Pulmonary artery endothelial cell (primary cell): Measurements from ENCODE around the gene FAM222A. TPM values are rescaled to one million over a fixed set of nuclear protein-coding genes. Genes with fewer than 3 reads are reported as not detected.

ENCODE experiments used
- DNase-seq: peaks from one replicate; pipeline ENCODE4 v3.0.0-alpha.2; 2011; ENCODE audit warnings: low read depth, low spot score
- total RNA-seq: library from RNA; depleted of rRNA; stranded (reverse); fragments of >200 nt; gene quantifications from 2 replicates; pipeline ENCODE4 v1.2.3, GENCODE V29; 2014

FAM222A gene
- total RNA-seq, 1 donor from 2014 or later, result 0.26 TPM

GRCh38 chr12:109710747-109711595 is 2.7 kb upstream of the FAM222A start:
- DNase-seq, result no peak

DNA sequence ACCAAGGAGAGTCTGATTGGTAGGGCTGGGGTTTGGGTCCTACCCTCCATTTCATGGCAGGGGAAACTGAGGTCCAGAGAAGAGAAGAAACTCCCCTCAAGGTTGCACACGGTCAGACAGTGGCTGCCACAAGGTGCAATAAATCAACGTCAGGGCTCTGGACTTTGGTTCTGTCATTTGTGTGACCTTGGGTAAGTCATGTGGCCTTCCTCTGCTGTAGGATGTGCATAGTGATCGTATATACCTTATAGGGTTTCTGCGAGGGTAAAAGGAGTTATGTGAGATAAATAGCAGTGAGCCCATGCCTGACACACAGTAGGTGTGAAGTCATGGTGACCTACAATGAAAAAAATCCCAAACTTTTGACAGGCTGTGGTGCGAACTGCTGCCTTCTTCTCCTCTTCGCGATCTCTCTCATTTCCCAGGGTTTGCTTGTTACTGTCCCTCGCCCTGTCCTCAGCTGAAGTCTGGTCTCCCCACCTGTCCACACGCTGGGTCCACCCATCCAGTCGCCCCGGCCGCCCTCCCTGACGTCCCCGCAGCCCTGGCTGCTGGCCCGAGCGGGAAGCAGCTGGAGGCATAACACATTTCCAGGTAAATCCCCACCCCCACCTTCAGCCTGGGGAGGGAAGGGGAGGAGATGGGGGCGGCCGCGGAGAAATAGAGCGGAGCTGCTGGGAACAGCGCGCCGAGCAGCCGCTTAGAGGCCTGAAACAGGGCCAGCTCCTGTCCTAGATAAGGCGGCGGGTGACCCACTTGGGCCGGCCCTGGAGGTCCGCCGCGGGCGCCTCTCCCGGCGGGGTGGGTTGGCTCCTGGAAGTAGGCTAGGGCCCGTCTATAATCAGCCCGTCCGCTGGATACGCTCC is 1.8 kb upstream of the FAM222A start:
- DNase-seq, result no peak

DNA sequence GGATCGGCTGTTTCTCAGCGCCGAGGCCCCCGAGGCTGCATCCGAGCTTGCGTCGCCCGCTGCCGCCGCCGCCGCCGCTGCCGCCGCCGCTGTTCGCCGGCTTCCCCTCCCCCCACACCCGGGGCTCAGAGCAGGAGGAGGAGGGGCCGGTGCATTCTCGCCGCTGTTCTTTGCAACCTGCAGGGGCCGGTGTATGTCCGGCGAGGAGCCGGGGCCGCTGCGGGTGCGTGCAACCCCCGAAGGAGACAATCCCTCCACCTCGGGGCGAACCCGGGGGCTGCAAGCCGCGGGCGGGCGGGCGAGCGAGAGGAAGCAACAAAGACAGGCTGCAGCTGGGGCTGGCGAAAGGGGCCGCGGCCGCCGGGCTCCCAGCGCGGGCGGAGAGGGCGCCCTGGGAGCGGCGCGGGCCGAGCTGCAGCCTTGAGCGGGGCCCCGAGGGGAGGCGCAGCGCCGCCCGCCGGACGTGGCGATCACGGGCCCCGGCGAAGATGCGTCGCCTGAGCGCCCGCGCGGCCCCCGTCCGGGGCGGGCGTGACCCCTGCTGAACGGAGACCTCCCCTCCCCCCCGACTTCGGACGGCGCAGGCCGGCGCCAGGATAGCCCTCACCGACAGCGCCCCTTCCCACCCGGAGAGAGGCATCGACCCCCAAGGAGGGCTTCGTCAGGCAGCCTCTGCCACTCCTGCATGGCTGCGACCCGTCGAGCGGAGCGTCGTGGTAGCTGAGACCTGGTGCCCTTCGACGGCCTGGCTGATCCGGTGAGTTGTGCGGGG is 702 bp downstream of the FAM222A start:
- no peak for DNase-seq

DNA sequence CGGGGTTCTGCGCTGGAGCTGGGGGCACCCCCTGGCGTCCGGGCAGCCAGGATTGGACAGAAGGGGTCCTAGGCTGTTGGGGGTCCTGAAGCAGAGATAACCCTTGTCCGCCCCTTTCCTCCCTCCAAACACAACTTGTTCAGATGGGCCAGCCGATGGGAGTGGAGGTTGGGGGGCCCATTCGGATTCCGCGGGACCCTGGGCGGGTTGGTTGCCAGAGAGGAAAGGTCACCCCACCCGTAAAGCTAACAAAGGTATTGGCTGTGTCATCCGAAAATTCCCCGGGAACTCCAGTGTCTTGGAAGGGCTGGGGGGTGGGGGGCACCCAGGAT is 1.3 kb downstream of the FAM222A start:
- no peak for DNase-seq

DNA sequence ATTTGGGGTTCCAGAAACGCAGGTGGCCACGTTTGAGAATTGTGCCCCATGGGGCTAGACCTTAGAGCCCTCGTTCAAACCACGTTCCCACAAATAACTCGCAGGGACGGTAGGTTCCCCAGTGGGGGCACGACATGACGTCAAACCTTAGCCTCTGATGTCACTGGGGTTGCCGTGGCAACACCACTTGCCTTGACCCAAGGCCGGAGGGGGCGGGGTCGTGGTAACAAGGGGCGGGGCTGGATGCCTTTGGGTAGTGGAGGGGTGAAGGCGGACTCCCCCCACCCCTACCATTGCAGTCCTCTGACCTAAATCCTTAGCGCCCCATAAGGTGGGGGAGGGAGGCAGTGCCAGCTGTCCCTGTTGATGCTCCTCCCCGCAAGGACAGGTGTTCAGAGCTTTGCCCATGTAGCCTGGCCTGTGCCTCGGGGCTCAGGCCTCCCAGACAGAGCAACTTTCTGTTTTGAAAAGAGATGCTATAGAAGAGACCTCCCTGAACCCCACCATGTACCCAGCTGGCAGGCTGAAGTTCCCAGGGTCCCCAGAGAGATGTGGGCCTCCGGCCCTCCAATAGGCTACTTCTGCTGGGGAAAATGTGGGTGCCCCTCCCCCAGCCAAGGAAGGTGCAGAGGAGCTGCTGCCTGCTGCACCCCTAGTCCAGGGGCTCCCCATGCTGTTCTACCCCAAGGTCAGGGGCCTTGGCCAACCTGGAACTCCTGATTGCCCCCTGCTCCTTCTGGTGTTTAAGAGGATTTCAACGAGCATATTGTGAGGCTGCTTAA is 1.9 kb downstream of the FAM222A start:
- DNase-seq, result no peak

GRCh38 chr12:109716092-109716479 is 2.5 kb downstream of the FAM222A start:
- no peak for DNase-seq

DNA sequence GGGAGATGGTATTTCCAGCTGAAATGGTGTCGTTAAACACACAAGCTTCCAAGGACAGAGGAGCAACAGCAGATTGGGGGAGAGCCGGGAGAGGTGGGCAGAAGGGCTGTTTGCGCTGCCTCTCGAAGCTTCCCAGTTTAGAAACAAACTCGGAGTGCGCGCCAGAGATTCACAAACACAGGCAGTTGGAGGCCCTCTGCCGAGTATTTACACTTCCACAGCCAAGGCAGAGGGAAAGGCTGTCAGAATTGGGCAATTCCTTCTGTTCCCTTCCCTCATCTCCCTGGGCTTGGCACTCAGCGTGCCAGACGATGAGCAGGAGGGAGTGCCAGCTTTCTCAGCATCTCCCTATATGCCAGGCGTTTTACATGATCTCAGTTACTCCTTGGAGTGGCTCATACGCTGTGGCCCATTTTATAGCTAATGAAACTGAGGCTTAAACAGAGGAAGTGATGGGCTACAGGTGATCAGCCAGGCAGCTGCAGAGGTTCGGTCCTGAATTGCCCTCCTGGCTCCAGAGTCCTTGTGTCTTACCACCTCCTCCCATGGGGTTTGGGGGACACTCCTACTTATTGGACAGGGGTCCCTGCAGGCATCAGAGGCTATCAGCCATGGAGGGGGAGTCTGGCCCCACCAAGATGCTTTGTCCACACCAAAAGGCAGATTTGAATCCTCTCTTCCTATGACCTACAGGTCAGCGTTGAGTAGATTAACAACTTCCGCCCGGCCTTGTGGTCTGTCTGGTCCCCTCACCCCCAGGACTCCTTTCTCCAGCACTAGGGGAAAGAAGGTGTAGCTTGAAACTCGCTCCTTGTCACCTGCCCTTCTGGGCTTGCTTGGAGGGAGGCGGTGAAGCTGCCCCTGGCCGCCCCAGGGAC is 3.1 kb downstream of the FAM222A start:
- no peak for DNase-seq

DNA sequence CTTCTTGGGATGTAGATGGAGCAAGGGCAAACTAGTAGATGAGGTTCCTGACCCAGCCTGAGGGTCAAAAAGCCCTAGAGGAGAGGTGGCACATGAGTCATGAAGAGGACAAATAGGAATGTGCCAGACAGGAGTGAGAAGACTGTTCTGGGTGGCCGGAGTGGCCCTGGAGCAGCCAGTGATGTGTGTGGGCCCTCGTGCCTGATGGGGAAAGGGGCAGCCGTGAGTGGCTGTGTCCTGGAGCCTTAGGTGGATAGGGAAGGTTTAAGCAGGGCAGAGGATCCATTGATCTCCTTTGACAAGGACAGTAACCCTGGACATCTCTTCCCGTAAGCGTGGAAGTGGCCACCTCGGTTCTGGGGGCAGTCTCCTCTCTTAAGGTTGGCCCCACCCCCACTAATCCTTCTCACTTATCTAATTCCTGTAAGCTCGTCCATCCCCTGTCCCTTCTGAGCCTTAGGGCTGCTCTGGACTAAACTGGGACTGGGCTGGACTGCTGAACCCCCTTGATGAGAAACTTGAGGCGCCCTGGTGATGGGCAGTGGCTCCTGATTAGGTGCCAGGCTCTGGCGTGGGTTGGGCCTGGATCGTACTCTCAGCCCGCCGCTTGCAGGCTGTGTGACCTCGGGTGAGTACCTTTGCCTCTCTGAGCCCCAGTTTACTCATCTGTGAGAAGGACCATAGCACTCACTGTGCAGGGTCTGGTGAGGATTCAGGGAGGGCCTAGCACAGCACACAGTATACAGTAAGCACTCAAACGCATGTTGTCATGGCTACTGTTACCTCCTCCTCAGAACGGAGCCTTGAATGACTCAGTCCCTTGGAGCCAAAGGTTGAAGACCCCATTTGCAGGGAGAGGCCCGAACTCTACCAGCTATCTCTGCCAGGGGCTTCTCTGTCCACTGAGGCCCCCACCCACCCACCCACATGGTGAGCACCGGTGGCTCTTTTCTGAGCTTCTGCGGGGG is 4.0 kb downstream of the FAM222A start:
- no peak for DNase-seq

DNA sequence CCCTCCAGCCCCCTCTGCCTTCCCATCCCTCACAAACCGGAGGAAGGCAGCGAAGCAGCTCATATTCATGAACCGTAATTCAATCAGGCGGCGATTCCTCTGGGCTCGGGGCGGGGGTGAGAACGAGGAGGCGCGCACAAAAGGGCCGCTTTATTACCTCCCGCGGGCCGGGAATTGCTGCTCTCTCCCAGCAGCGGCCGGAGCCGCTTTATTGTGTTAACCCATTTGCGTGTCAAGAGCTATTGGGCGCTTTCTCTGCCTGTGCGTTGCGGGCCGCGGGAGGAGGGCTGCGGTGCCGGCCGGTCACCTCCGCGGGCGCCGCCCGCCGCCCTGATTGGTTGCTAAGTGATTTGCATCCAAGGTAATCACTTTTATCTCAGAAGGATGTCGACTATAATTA is 4.8 kb downstream of the FAM222A start:
- no peak for DNase-seq

GRCh38 chr12:109719123-109720022 is 5.7 kb downstream of the FAM222A start:
- no peak for DNase-seq

DNA sequence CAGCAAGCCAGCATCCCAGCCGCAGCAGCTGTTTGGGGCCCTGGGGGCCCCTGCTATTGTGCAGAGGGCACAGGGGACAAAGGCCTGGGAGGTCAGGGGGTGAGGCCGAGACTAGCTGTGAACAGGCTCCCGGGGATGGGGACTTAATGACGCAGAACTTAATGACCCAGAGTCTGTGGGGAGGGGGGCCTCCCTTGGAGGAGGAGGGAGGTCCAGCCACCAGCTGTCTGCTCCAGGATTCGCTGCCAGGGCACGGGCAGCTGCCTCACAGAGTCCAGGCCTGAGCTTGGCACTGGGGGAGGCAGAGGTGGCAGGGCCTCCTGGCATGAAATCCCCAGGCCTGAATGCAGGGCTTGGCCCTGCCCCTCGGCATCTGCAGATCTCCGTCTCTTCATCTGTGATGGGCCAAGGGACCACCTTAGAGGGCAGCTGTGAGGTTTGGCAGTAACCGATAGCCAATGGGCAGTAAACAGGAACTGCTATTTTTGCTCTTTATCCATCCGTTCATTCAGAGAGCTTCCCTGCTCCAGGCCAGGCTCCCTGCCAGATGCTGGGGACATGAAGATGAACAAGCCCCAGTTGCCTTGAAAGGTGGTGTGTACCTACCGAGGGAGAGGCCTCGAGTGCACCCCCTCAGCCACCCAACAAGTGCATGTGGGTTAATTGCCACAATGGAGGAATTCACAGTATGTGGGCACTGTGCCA is 6.7 kb downstream of the FAM222A start:
- no peak for DNase-seq

DNA sequence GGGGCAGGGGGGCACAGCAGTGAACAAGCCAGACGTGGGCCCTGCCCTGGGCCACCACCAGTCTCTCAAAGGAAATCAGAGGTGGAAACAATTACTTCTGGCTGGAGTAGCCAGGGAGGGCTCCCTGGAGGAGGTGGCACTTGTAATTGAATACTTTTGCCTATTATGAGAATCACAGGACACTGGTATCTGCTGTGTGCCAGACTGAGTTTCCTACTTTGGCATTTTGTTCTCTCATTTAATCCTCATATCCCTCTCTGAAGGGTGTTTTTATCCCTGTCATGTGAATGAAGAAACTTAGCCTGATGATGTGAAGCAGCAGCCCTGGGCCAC is 7.2 kb downstream of the FAM222A start:
- no peak for DNase-seq

DNA sequence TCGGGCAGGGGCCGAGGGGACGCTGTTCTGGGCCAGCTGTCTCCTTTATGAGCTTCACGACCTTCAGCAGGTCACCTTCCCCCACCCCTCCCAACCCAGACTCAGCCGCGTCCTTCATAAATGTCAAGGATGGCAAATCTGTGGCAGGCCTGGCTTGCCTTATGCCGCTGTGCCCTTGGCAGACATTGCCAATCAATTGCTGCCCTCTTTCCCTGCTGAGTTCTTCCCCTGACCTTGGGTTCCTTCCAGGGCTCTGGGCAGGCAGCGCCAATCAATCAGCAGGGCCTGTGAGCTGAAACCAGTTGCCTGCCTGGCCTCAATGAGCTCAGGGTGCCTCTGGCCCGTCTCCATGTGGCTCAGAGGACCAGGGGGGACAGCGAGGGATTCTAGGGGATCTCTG is 7.7 kb downstream of the FAM222A start:
- no peak for DNase-seq

DNA sequence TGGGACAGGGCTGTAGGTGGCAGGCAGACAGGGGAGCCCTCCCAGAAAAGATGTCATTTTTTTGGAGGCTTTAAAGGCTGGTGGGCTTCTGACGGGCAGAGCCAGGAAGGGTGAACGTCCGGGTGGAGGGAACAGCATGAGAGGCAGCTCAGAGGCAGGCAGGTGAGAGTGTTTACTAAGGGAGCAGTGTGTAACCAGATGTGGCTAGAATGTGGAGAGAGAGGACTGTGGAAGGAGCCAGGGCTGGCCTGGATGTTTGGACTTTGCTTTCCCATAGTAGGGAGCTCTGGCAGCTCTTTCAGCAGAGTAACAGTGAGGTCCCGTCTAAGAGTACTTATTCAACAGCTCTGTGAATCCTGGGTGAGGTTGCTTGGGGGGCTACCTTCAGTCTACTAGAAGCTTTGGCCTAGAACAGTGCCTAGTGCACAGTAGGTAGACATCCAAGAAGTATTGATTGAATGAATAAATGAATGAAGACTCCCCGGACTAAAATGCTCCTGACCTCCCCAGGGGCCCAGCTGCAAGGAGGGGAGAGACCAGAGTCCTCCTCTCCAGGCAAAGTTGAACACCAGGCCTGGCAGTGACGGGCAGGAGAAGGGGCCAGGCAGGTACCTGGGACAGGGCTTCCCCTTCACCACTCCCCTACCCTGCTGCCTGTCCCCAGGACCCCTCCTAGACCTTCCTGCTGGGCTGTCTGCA is 8.5 kb downstream of the FAM222A start:
- DNase-seq, result no peak

GRCh38 chr12:109722721-109723094 is 9.1 kb downstream of the FAM222A start:
- no peak for DNase-seq

DNA sequence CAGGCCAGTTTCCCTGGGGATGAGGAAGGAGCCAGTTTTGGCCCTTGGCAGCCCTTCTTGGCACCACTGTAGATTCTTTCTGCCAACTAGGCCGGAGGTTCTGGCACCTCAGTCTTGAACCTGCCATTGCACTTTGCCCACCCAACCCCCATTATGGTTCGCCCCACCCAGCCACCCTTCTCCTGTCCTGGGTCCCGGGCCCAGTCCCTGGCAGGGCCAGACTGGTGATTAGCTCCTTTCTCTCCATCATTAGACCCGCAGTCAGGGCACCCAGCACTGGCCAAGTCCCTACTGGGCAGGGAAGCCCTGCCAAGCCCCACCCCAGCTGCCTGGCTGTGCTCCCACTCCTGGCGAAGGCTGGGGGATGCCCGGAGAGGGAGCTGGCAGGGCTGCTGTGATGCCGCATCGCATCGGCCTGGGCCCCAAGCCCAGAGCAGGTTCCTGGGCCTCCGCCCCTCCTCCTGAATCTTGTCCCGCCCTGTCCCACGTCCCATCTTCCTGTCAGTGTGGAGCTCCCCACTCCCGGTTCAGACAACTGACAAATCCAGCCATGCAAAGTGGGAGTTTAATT is 9.8 kb downstream of the FAM222A start:
- no peak for DNase-seq
